HUES64 (cell line): ENCODE measurements around the gene EXOC5.
"Not testable (repeated sequence)": the region's sequence is repeated elsewhere in the genome, so short reads cannot be mapped to it uniquely, and the experiment has no call there.

Source experiments
- H3K27ac ChIP-seq: 2 replicates; pipeline ENCODE4 v1.7.0; 2013; ENCODE audit warnings: low read depth, low read length, inconsistent platforms
- H3K27me3 ChIP-seq: 2 replicates; pipeline ENCODE4 v1.6.1; 2013; ENCODE audit warnings: mild to moderate bottlenecking, low read length; ENCODE audit not compliant: insufficient read depth
- H3K36me3 ChIP-seq: 2 replicates; pipeline ENCODE4 v1.6.1; 2013; ENCODE audit warnings: mild to moderate bottlenecking, low read length; ENCODE audit not compliant: insufficient read depth
- H3K4me1 ChIP-seq: 2 replicates; pipeline ENCODE4 v1.6.1; 2013; ENCODE audit warnings: mild to moderate bottlenecking, low read length, moderate library complexity; ENCODE audit not compliant: insufficient read depth
- H3K4me3 ChIP-seq: 2 replicates; pipeline ENCODE4 v1.5.1; 2013; ENCODE audit warnings: mild to moderate bottlenecking, low read length, moderate library complexity
- H3K9ac ChIP-seq: 2 replicates; pipeline ENCODE4 v1.6.1; 2013; ENCODE audit warnings: mild to moderate bottlenecking, low read depth, low read length
- H3K9me3 ChIP-seq: 2 replicates; pipeline ENCODE4 v1.6.1; 2013; ENCODE audit warnings: low read depth, low read length; ENCODE audit not compliant: insufficient read depth
- WGBS: fragments of 150-250, 120-280 bp; methylation state at CpG from one replicate; pipeline ENCODE4 v1.1.7; 2013; ENCODE audit warnings: missing lambda C conversion rate; 5-methylcytosine and 5-hydroxymethylcytosine counted together

Gene EXOC5

GRCh38 chr14:57209561-57209960 is 59.1 kb downstream of the EXOC5 start:
- Histone ChIP-seq H3K27me3 (no peaks in the 10 kb centered on the region), H3K9me3 (no peaks in the 10 kb centered on the region), H3K4me3 (no peak overlapping the region), H3K4me1 (no peaks in the 10 kb centered on the region), H3K27ac (no peak overlapping the region), H3K9ac (no peak overlapping the region), H3K36me3 (peaks cover 72% of the 10 kb centered on the region)
- 91% methylated on average over 4 of the region's 4 CpGs for WGBS

DNA sequence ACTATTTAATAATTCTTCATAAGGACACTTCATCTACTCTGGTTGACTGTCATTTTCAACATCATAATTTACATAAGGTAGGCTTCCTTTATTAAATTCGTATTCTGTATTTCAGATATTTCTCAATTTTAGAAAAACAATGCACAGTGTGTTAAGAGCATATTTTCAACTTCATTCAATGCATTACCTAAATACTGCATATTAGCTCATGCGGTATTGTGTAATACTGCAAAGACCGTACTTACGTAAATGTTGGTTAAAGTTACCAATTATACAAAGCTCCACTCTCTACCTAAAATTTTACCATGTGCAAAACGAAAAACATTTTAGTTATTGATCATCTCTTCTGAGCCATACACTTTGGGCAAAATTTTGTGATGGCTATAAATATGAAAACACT is 62.8 kb downstream of the EXOC5 start:
- WGBS, result 99% methylated on average over 3 of the region's 5 CpGs
- H3K27ac ChIP-seq, result no peak overlapping the region

GRCh38 chr14:57202672-57203071 is 66.0 kb downstream of the EXOC5 start:
- H3K36me3 ChIP-seq, result peaks cover 15% of the 10 kb centered on the region
- H3K9me3 ChIP-seq, H3K27ac ChIP-seq, H3K4me3 ChIP-seq, H3K4me1 ChIP-seq, H3K9ac ChIP-seq, H3K27me3 ChIP-seq: not testable (repeated sequence)

More for the DNA sequence above, 62.8 kb downstream of the EXOC5 start:
- H3K27me3 ChIP-seq, result no peaks in the 10 kb centered on the region
- no peak overlapping the region for H3K9ac ChIP-seq
- no peaks in the 10 kb centered on the region for H3K9me3 ChIP-seq
- H3K4me1 ChIP-seq, result no peaks in the 10 kb centered on the region
- H3K4me3 ChIP-seq, result no peak overlapping the region
- peaks cover 40% of the 10 kb centered on the region for H3K36me3 ChIP-seq

GRCh38 chr14:57199921-57200320 is 68.8 kb downstream of the EXOC5 start:
- Histone ChIP-seq H3K9me3 (peaks cover 5% of the 10 kb centered on the region; the same call in 1 of the 2 replicates), H3K4me1 (no peaks in the 10 kb centered on the region), H3K27ac (no peak overlapping the region), H3K9ac (no peak overlapping the region), H3K36me3 (no peaks in the 10 kb centered on the region), H3K4me3 (no peak overlapping the region), H3K27me3 (no peaks in the 10 kb centered on the region)
- WGBS, result 91% methylated on average over 6 of the region's 6 CpGs

GRCh38 chr14:57189070-57189469 is 79.6 kb downstream of the EXOC5 start:
- no peaks in the 10 kb centered on the region for H3K9me3 ChIP-seq
- no peaks in the 10 kb centered on the region for H3K27me3 ChIP-seq
- H3K9ac ChIP-seq, result no peak overlapping the region
- no peak overlapping the region for H3K4me3 ChIP-seq
- peaks cover 5% of the 10 kb centered on the region; the same call in 1 of the 2 replicates for H3K4me1 ChIP-seq
- H3K27ac ChIP-seq, result no peak overlapping the region
- H3K36me3 ChIP-seq, result no peaks in the 10 kb centered on the region
- 91% methylated on average over 7 of the region's 7 CpGs for WGBS

DNA sequence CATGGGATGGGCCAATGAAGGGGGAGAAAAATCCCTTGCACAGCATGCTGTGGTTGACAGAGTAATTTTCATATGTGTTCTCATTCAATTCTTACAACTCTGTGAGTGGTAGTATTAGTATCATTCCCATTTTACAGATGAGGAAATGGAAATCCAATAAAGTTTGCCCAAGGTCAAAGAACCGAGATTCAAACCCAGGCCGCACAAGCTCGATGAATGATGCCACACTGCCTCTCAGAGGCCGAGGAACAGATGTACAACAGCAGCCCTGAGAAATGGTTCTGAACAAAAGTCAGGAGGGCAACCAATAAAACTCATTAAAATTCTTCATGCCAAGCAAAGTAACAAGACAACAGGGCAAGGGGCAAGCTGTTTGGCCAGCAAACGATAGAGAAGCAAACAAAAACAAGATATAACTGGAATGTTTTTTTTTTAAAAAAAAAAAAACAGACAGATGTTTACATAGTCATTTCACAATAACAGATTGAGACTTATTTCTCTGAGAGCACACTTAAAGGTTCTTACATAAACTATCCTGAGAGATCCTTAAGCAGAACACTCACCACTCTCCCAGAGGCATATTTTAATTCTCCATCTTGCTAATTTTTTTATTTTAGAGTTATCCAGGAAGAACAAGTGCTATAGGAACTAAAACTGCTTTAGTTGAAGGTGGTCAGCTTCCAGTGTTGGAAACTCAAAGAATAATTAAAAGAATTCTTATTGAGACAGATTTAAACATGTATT is 85.8 kb downstream of the EXOC5 start:
- Histone ChIP-seq H3K27me3 (no peaks in the 10 kb centered on the region), H3K27ac (no peak overlapping the region), H3K4me3 (no peak overlapping the region), H3K36me3 (no peaks in the 10 kb centered on the region), H3K4me1 (no peaks in the 10 kb centered on the region), H3K9ac (no peak overlapping the region), H3K9me3 (no peaks in the 10 kb centered on the region)
- 34% methylated on average over 5 of the region's 5 CpGs for WGBS

DNA sequence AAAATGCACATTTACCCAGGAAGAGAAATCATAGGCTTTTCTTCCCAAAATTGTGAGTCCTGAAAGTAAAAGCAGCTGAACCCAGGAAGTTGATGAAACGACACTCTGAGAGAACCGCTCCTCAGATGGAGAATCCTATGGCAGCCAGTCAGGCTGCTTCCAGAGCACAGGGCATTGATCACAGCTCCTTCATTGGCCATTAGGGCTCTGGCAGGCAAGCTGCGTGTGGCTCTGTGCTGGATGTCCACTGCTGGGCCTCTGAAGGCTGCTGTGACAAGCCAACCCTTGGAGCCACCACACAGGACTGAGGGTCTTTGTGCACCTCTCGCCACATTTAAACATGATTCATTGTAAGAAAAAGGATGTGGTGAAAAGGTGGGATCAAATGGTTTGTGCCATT is 89.4 kb downstream of the EXOC5 start:
- Histone ChIP-seq H3K36me3 (no peaks in the 10 kb centered on the region), H3K9me3 (no peaks in the 10 kb centered on the region), H3K27me3 (no peaks in the 10 kb centered on the region), H3K27ac (no peak overlapping the region), H3K9ac (no peak overlapping the region), H3K4me3 (no peak overlapping the region), H3K4me1 (no peaks in the 10 kb centered on the region)
- 88% methylated on average over 4 of the region's 4 CpGs for WGBS

DNA sequence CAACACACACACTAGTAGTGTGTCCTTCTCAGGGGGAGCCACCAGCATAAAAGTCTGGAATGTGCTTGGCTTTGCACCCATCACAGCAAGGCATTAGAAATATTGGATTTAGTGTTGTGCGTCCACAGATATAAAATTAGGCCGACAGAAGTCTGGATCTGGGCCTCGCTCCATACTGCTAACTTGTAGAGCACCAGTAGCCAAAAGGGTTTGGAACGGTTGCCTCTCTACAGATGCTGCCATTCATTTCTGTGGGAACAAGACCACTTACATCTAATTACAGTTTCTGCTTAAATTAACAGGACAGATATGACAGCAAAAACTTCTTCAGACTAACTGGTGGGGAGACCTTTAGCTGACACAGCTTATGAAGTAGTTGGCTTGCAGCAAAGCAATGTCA is 94.2 kb downstream of the EXOC5 start:
- Histone ChIP-seq H3K27ac (no peak overlapping the region), H3K36me3 (no peaks in the 10 kb centered on the region), H3K9me3 (no peaks in the 10 kb centered on the region), H3K9ac (no peak overlapping the region), H3K27me3 (no peaks in the 10 kb centered on the region), H3K4me1 (peaks cover 19% of the 10 kb centered on the region), H3K4me3 (no peak overlapping the region)
- 95% methylated on average over 4 of the region's 4 CpGs for WGBS

DNA sequence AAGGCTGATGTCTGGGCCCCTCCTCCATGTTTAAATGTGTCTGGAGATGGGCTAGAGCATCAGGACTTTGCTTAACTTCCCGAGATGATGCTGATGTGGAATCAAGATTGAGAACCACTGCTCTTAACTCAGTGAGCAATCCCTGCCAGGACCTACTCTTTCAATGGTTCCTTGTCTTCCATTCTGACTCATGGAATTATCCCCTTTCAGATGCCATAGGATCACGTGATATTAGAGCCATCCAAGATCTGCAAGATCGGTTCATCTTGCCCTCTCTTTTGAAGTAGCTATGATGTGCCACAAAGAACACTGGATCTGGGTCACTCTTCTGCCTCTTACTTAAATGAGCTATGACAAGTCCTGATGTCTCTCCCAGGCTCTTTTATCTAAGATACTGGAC is 96.8 kb downstream of the EXOC5 start:
- H3K27ac ChIP-seq, result no peak overlapping the region
- H3K4me1 ChIP-seq, result peaks cover 19% of the 10 kb centered on the region
- H3K4me3 ChIP-seq, result no peak overlapping the region
- no peak overlapping the region for H3K9ac ChIP-seq
- WGBS, result 89% methylated on average over 3 of the region's 3 CpGs
- no peaks in the 10 kb centered on the region for H3K36me3 ChIP-seq
- H3K9me3 ChIP-seq, result no peaks in the 10 kb centered on the region
- H3K27me3 ChIP-seq, result no peaks in the 10 kb centered on the region

DNA sequence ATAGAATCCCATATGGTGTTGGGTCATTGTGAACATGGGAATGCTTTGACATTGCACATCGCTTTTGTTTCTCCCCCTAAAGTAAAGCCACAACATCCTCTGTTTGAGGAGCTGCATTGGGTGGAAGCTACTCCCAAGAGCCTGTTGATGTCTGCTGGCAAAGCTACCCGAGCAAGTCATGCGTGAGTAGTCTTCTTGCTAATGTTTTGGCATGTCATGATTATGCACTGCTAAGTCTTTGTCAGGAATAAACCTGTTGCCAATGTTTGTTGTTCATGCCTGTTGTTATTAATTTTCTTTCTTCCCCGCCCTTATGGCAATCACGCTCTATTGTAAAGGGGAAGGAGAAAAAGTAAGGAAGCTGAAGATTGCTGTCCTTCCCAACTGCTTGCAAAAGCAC is 97.3 kb downstream of the EXOC5 start:
- no peak overlapping the region for H3K27ac ChIP-seq
- no peak overlapping the region for H3K4me3 ChIP-seq
- no peaks in the 10 kb centered on the region for H3K9me3 ChIP-seq
- WGBS, result 92% methylated on average over 5 of the region's 5 CpGs
- H3K9ac ChIP-seq, result no peak overlapping the region
- H3K4me1 ChIP-seq, result peaks cover 19% of the 10 kb centered on the region
- H3K27me3 ChIP-seq, result no peaks in the 10 kb centered on the region
- no peaks in the 10 kb centered on the region for H3K36me3 ChIP-seq

- Histone ChIP-seq H3K27ac (peak overlapping the region; percentile 65; the same call in 1 of the 2 replicates), H3K4me1 (peaks cover 19% of the 10 kb centered on the region), H3K9me3 (no peaks in the 10 kb centered on the region), H3K27me3 (no peaks in the 10 kb centered on the region), H3K4me3 (no peak overlapping the region), H3K9ac (no peak overlapping the region), H3K36me3 (no peaks in the 10 kb centered on the region)
- 41% methylated on average over 2 of the region's 3 CpGs for WGBS
These were observed 98.8 kb downstream of the EXOC5 start for GRCh38 chr14:57169901-57170300.
